Neural cell (in vitro differentiated cells): ENCODE measurements around the gene ARPC1B. TPM values are rescaled to one million over a fixed set of nuclear protein-coding genes. Genes with fewer than 3 reads are reported as not detected.
A peak's percentile ranks its signal among the peaks of the same experiment; 100 is the strongest.

Experiments
- H2AFZ ChIP-seq: fragments of 200-600, 300-800 bp; sonication (generic), shearing (Covaris generic); 2 replicates; pipeline ENCODE4 v1.6.0; 2014; ENCODE audit warnings: low read depth, mild to moderate bottlenecking, antibody characterized with exemption, low read length, moderate library complexity
- H3F3A ChIP-seq: fragments of 200-600 bp; shearing (Covaris generic); 2 replicates; pipeline ENCODE4 v1.6.1; 2016; ENCODE audit warnings: mild to moderate bottlenecking, moderate library complexity, mixed read lengths, antibody characterized with exemption, low read length; ENCODE audit not compliant: insufficient read depth, poor library complexity, severe bottlenecking
- H3K27ac ChIP-seq: fragments of 200-600, 300-800 bp; sonication (generic), shearing (Covaris generic); 2 replicates; pipeline ENCODE4 v1.5.1; 2014; ENCODE audit warnings: mild to moderate bottlenecking, low read length, moderate library complexity
- H3K27me3 ChIP-seq: fragments of 300-800, 200-600 bp; sonication (generic), shearing (Covaris generic); 2 replicates; pipeline ENCODE4 v1.6.0; 2014; ENCODE audit warnings: mild to moderate bottlenecking, low read depth, low read length, moderate library complexity; ENCODE audit not compliant: insufficient read depth
- H3K36me3 ChIP-seq: fragments of 300-800, 200-600 bp; sonication (generic), shearing (Covaris generic); 2 replicates; pipeline ENCODE4 v1.5.1; 2014; ENCODE audit warnings: mild to moderate bottlenecking, antibody characterized with exemption, low read length, moderate library complexity; ENCODE audit not compliant: insufficient read depth
- H3K4me2 ChIP-seq: fragments of 300-800, 200-600 bp; sonication (generic), shearing (Covaris generic); 2 replicates; pipeline ENCODE4 v1.6.0; 2014; ENCODE audit warnings: mild to moderate bottlenecking, low read length
- H3K4me3 ChIP-seq: fragments of 300-800, 200-600 bp; sonication (generic), shearing (Covaris generic); 2 replicates; pipeline ENCODE4 v1.5.1; 2014; ENCODE audit warnings: mild to moderate bottlenecking, low read length, moderate library complexity
- H3K79me2 ChIP-seq: fragments of 200-600 bp; shearing (Covaris generic); replicated peaks from 2 replicates; pipeline ENCODE4 v1.6.0; 2014; ENCODE audit warnings: mild to moderate bottlenecking, low read length, moderate library complexity; ENCODE audit not compliant: insufficient read depth
- H3K9ac ChIP-seq: fragments of 300-800, 200-600 bp; sonication (generic), shearing (Covaris generic); 2 replicates; pipeline ENCODE4 v1.6.1; 2016; ENCODE audit warnings: mild to moderate bottlenecking, low read length, mixed read lengths
- H3K9me2 ChIP-seq: fragments of 200-600 bp; shearing (Covaris generic); 2 replicates; pipeline ENCODE4 v1.6.1; 2016; ENCODE audit warnings: mild to moderate bottlenecking, low read length, mixed read lengths; ENCODE audit not compliant: insufficient read depth
- H3K9me3 ChIP-seq: fragments of 200-600, 300-800 bp; sonication (generic), shearing (Covaris generic); 2 replicates; pipeline ENCODE4 v1.6.1; 2016; ENCODE audit warnings: mild to moderate bottlenecking, mixed run types, low read length, moderate library complexity, mixed read lengths
- H4K20me1 ChIP-seq: fragments of 200-600 bp; shearing (Covaris generic); 2 replicates; pipeline ENCODE4 v1.6.1; 2016; ENCODE audit warnings: mild to moderate bottlenecking, mixed run types; ENCODE audit not compliant: insufficient read depth
- CTCF ChIP-seq: fragments of 450-650 bp; IDR thresholded peaks from 2 replicates; pipeline ENCODE4 v1.5.1; 2014; ENCODE audit warnings: antibody characterized with exemption, mild to moderate bottlenecking, moderate library complexity; ENCODE audit not compliant: poor library complexity, severe bottlenecking
- EP300 ChIP-seq: fragments of 450-650 bp; conservative IDR thresholded peaks from 2 replicates; pipeline ENCODE4 v1.6.1; 2014; ENCODE audit warnings: antibody characterized with exemption, mild to moderate bottlenecking, moderate library complexity; ENCODE audit not compliant: poor library complexity, severe bottlenecking
- EZH2 ChIP-seq: fragments of 200-600, 300-800 bp; shearing (Covaris generic), sonication (generic); IDR thresholded peaks from 2 replicates; pipeline ENCODE4 v1.6.1; 2014; ENCODE audit warnings: antibody characterized with exemption, low read length, borderline replicate concordance, mild to moderate bottlenecking; ENCODE audit not compliant: insufficient read depth, poor library complexity, severe bottlenecking
- MXI1 ChIP-seq: fragments of 450-650 bp; conservative IDR thresholded peaks from 2 replicates; pipeline ENCODE4 v1.6.1; 2014; ENCODE audit warnings: antibody characterized with exemption, mild to moderate bottlenecking; ENCODE audit not compliant: poor library complexity, severe bottlenecking
- POLR2AphosphoS5 ChIP-seq: IDR thresholded peaks from 2 replicates; pipeline ENCODE4 v1.6.1; 2012
- RAD21 ChIP-seq: fragments of 450-650 bp; conservative IDR thresholded peaks from 2 replicates; pipeline ENCODE4 v1.6.1; 2014; ENCODE audit warnings: antibody characterized with exemption, mild to moderate bottlenecking, moderate library complexity
- REST ChIP-seq: IDR thresholded peaks from 2 replicates; pipeline ENCODE4 v1.6.1; 2012; ENCODE audit warnings: borderline replicate concordance
- SMC3 ChIP-seq: fragments of 450-650 bp; conservative IDR thresholded peaks from 2 replicates; pipeline ENCODE4 v1.6.1; 2014; ENCODE audit warnings: antibody characterized with exemption, mild to moderate bottlenecking, moderate library complexity; ENCODE audit not compliant: poor library complexity
- TAF1 ChIP-seq: IDR thresholded peaks from 2 replicates; pipeline ENCODE4 v1.6.1; 2012; ENCODE audit warnings: low read depth
- polyA plus RNA-seq: library from polyadenylated mRNA; depleted of rRNA; stranded (reverse); fragments of >200 nt; gene quantifications from 2 replicates; pipeline ENCODE4 v1.2.3, GENCODE V29; 2014

The ARPC1B gene
- polyA plus RNA-seq, 1 donor from 2014 or later = 1.7 TPM

- Histone ChIP-seq H3K27ac (no peak overlapping the region), H3K36me3 (no peaks in the 10 kb centered on the region), H3F3A (peaks cover 3% of the 10 kb centered on the region), H3K9me3 (no peaks in the 10 kb centered on the region), H3K4me2 (no peak overlapping the region), H3K4me3 (no peak overlapping the region), H4K20me1 (no peaks in the 10 kb centered on the region), H3K27me3 (no peaks in the 10 kb centered on the region), H2AFZ (no peak overlapping the region), H3K79me2 (peaks cover 38% of the 10 kb centered on the region), H3K9ac (no peak overlapping the region), H3K9me2 (no peaks in the 10 kb centered on the region)
- TF ChIP-seq POLR2AphosphoS5 (no peak), TAF1 (no peak), REST (no peak), EP300 (no peak), SMC3 (no peak), MXI1 (no peak), CTCF (no peak), EZH2 (no peak), RAD21 (no peak)
Observed at GRCh38 chr7:99404977-99405320, 30.4 kb downstream of the ARPC1B start.

- no peak overlapping the region for H3K4me2 ChIP-seq
- no peaks in the 10 kb centered on the region for H3K36me3 ChIP-seq
- peak overlapping the region; percentile 93 for H3K4me3 ChIP-seq
- H3K9ac ChIP-seq = no peak overlapping the region
- H3F3A ChIP-seq = peaks cover 3% of the 10 kb centered on the region
- H2AFZ ChIP-seq = no peak overlapping the region
- no peaks in the 10 kb centered on the region for H3K9me2 ChIP-seq
- no peaks in the 10 kb centered on the region for H3K9me3 ChIP-seq
- H3K79me2 ChIP-seq = peaks cover 53% of the 10 kb centered on the region
- TF ChIP-seq CTCF (no peak), SMC3 (no peak), REST (no peak), EZH2 (no peak), EP300 (no peak), MXI1 (no peak), RAD21 (no peak), POLR2AphosphoS5 (no peak), TAF1 (no peak)
- H4K20me1 ChIP-seq = no peaks in the 10 kb centered on the region
- no peaks in the 10 kb centered on the region for H3K27me3 ChIP-seq
- no peak overlapping the region for H3K27ac ChIP-seq
Observed at GRCh38 chr7:99406557-99406956, 32.0 kb downstream of the ARPC1B start.
